ENCODE results near the gene GHRL.

- TF ChIP-seq, protein P1, sequence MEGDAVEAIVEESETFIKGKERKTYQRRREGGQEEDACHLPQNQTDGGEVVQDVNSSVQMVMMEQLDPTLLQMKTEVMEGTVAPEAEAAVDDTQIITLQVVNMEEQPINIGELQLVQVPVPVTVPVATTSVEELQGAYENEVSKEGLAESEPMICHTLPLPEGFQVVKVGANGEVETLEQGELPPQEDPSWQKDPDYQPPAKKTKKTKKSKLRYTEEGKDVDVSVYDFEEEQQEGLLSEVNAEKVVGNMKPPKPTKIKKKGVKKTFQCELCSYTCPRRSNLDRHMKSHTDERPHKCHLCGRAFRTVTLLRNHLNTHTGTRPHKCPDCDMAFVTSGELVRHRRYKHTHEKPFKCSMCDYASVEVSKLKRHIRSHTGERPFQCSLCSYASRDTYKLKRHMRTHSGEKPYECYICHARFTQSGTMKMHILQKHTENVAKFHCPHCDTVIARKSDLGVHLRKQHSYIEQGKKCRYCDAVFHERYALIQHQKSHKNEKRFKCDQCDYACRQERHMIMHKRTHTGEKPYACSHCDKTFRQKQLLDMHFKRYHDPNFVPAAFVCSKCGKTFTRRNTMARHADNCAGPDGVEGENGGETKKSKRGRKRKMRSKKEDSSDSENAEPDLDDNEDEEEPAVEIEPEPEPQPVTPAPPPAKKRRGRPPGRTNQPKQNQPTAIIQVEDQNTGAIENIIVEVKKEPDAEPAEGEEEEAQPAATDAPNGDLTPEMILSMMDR (IDR thresholded peaks at IDR 0.05) = no peak
- no peak for TF ChIP-seq POLR2A (IDR thresholded peaks at IDR 0.05)
Measured at GRCh38 chr3:10287936-10288574, 4.7 kb downstream of the GHRL start.
